Endometrium (tissue), 2 donors: ENCODE results near the gene FSTL4.

Source experiments
- FAIRE-seq: peaks from 2 replicates; lab custom pipeline; 2012; peaks lifted over from hg19 to GRCh38; lab: Jason Lieb, UNC
- donor health status: control.
- donor health status: control.

Gene FSTL4

GRCh38 chr5:133612249-133612860 is at the start of gene FSTL4:
FSTL4 (minus strand) TSS chr5:133612541.
- no peak for FAIRE-seq

GRCh38 chr5:133661389-133661788 is 49.0 kb upstream of the FSTL4 start:
- no peak for FAIRE-seq

- FAIRE-seq, result no peak
Observed at GRCh38 chr5:133658327-133658726, 46.0 kb upstream of the FSTL4 start.

- no peak for FAIRE-seq
Observed at GRCh38 chr5:133657036-133657435, 44.7 kb upstream of the FSTL4 start.

GRCh38 chr5:133655966-133656365 is 43.6 kb upstream of the FSTL4 start:
- FAIRE-seq, result no peak

- no peak for FAIRE-seq
Observed at GRCh38 chr5:133653760-133654049, 41.4 kb upstream of the FSTL4 start.

GRCh38 chr5:133652951-133653759 is 40.8 kb upstream of the FSTL4 start:
- FAIRE-seq, result no peak

- FAIRE-seq, result no peak
Observed at GRCh38 chr5:133644000-133644865, 31.9 kb upstream of the FSTL4 start.

- no peak for FAIRE-seq
Observed at GRCh38 chr5:133643365-133643764, 31.0 kb upstream of the FSTL4 start.

- FAIRE-seq, result no peak
Observed at GRCh38 chr5:133642153-133642722, 29.9 kb upstream of the FSTL4 start.

- FAIRE-seq, result no peak
Observed at GRCh38 chr5:133641683-133642082, 29.3 kb upstream of the FSTL4 start.

- FAIRE-seq, result no peak
Observed at GRCh38 chr5:133639850-133640528, 27.6 kb upstream of the FSTL4 start.

GRCh38 chr5:133638436-133638835 is 26.1 kb upstream of the FSTL4 start:
- no peak for FAIRE-seq

- FAIRE-seq, result no peak
Observed at GRCh38 chr5:133637206-133637605, 24.9 kb upstream of the FSTL4 start.

GRCh38 chr5:133635051-133635450 is 22.7 kb upstream of the FSTL4 start:
- no peak for FAIRE-seq

- no peak for FAIRE-seq
Observed at GRCh38 chr5:133627180-133627579, 14.8 kb upstream of the FSTL4 start.

- FAIRE-seq, result no peak
Observed at GRCh38 chr5:133624316-133624715, 12.0 kb upstream of the FSTL4 start.

GRCh38 chr5:133618141-133618540 is 5.8 kb upstream of the FSTL4 start:
- no peak for FAIRE-seq

- FAIRE-seq, result no peak
Observed at GRCh38 chr5:133613743-133614142, 1.4 kb upstream of the FSTL4 start.

- no peak for FAIRE-seq
Observed at GRCh38 chr5:133613184-133613583, 843 bp upstream of the FSTL4 start.

- FAIRE-seq, result no peak
Observed at GRCh38 chr5:133611357-133612248, 738 bp downstream of the FSTL4 start.
